K562 treated with DMSO at 1 percent for 24 hours (cell line): Measurements from ENCODE around the gene NSA2. TPM values are rescaled to one million over a fixed set of nuclear protein-coding genes. Genes with fewer than 3 reads are reported as not detected.

Experiments used
- total RNA-seq: library from RNA; unstranded; fragments of 300-600 nt; gene quantifications from 2 replicates; pipeline ENCODE4 v1.2.3, GENCODE V29; 2022; ENCODE audit warnings: low read depth; ENCODE audit not compliant: insufficient read depth

The NSA2 gene
- 85.7 and 91.5 TPM in 2 replicates for total RNA-seq

DNA sequence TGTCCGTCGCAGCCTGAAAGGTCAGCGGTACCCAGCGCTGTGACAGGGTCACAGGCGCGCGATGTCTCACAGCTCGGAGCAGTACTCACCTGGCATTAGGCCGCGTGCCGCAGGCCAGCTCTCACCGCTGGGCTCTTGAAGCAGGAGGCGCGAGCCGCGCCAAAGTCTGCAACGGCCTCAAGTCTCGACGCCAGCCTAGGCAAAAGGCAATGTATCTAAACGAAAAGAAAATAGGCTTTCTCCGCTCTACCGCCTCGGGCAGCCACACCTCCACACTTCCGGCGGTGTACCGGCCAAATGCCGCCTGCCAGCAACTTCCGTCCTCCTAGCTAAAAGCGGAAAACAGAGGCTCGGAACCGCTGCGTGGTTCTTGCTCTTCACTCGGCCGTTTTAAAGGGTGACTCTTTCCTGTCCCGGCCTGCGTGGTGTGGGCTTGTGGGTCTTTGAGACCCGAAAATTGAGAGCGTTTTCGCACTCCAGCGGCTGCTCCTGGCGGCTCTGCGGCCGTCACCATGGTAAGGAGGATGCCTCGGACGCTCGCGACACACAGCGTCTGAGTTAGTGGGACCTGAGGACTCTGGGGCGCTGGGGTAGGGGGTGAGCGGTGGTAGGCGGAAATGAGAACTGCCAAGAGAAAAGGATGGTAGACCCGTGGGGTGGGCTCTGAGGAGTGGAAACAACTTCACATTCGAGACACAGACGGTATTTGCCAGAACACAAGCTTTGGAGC is at the start of gene NSA2, which contains the start of gene GFM2:
Gene NSA2, plus strand, starts transcription at position 401 of the 730 bp plus-strand sequence. Its CDS starts 112 bp downstream, at position 513.
Gene GFM2, minus strand, starts transcription at position 269 of the 730 bp plus-strand sequence. CDS start 3,375 bp downstream, outside the sequence.

Other genes starting within 250 kb of the NSA2 start
- 0.23 and 1.6 TPM in 2 replicates for gene ENC1, start 126.5 kb upstream of the NSA2 start, total RNA-seq
- gene HEXB, start 82.0 kb upstream of the NSA2 start, total RNA-seq: 170 and 176 TPM in 2 replicates
- gene GFM2, start 132 bp upstream of the NSA2 start, total RNA-seq: 14.6 and 20.2 TPM in 2 replicates
- not detected in 2 replicates for gene FAM169A, start 99.1 kb downstream of the NSA2 start, total RNA-seq